GM12875 (cell line): ENCODE measurements around the gene CDK5R1.

Experiments
- H3K4me3 ChIP-seq: one replicate; pipeline ENCODE4 v1.5.1; 2011; ENCODE audit warnings: low read depth, low read length, control low read depth
- CTCF ChIP-seq: IDR thresholded peaks from 2 replicates; pipeline ENCODE4 v1.5.1; 2011; ENCODE audit warnings: low read depth, mild to moderate bottlenecking, control low read depth, inconsistent platforms, low read length, moderate library complexity, borderline replicate concordance; ENCODE audit not compliant: insufficient read depth

Gene CDK5R1

GRCh38 chr17:32496395-32497073 is 9.7 kb downstream of the CDK5R1 start:
- TF ChIP-seq CTCF: no peak
- H3K4me3 ChIP-seq: no peak overlapping the region

- no peak overlapping the region for H3K4me3 ChIP-seq
- no peak for TF ChIP-seq CTCF
These were observed 10.8 kb downstream of the CDK5R1 start for GRCh38 chr17:32497431-32498205.

GRCh38 chr17:32498391-32498790 is 11.6 kb downstream of the CDK5R1 start:
- no peak for TF ChIP-seq CTCF
- H3K4me3 ChIP-seq: no peak overlapping the region

GRCh38 chr17:32502013-32502412 is 15.2 kb downstream of the CDK5R1 start:
- TF ChIP-seq CTCF: no peak
- H3K4me3 ChIP-seq: no peak overlapping the region

- TF ChIP-seq CTCF: no peak
- H3K4me3 ChIP-seq: no peak overlapping the region
These were observed 15.9 kb downstream of the CDK5R1 start for GRCh38 chr17:32502710-32503109.

GRCh38 chr17:32503251-32504165 is 16.7 kb downstream of the CDK5R1 start:
- no peak overlapping the region for H3K4me3 ChIP-seq
- no peak for TF ChIP-seq CTCF
